Natural killer cell treated with Interleukin-12 subunit alpha and Interleukin-12 subunit beta and Interleukin-15 and Interleukin-18, amount 100 ng/mL, for 72 hours (primary cell): ENCODE results near the gene ELFN2. TPM values are rescaled to one million over a fixed set of nuclear protein-coding genes. Genes with fewer than 3 reads are reported as not detected.
"Not testable (repeated sequence)": the region's sequence is repeated elsewhere in the genome, so short reads cannot be mapped to it uniquely, and the experiment has no call there.

Experiments
- ATAC-seq, 2 donors: fragments of 150-1000 bp; cut with Tn5 transposase in 1 of 2; sonication (Bioruptor Pico), chemical (Tn5 transposase) in 1 of 2; 2 replicates each; pipeline ENCODE4 v1.10.0; 2021
- DNase-seq: peaks from one replicate; pipeline ENCODE4 v3.0.0; 2022; ENCODE audit warnings: low spot score
- H3K27ac Mint-ChIP-seq, 2 donors: 1 replicate in 1 of 2; 2 replicates in 1 of 2; pipeline ENCODE4 v1.8.0; 2022; ENCODE audit warnings: mixed read lengths in 2 of 2, mild to moderate bottlenecking in 1 of 2, moderate library complexity in 1 of 2
- H3K27me3 Mint-ChIP-seq, 2 donors: 1 replicate in 1 of 2; 2 replicates in 1 of 2; pipeline ENCODE4 v1.8.0; 2022; ENCODE audit warnings: mixed read lengths in 2 of 2
- H3K36me3 Mint-ChIP-seq: one replicate; pipeline ENCODE4 v1.8.0; 2022; ENCODE audit warnings: mixed read lengths
- H3K4me1 Mint-ChIP-seq, 2 donors: 1 replicate in 1 of 2; 2 replicates in 1 of 2; pipeline ENCODE4 v1.8.0; 2022; ENCODE audit warnings: low read depth in 2 of 2, mixed read lengths in 2 of 2, mild to moderate bottlenecking in 1 of 2
- H3K4me3 Mint-ChIP-seq: one replicate; pipeline ENCODE4 v1.8.0; 2022; ENCODE audit warnings: mixed read lengths
- H3K9me3 Mint-ChIP-seq: 2 replicates; pipeline ENCODE4 v1.8.0; 2022; ENCODE audit warnings: mixed read lengths
- total RNA-seq, 2 donors: library from RNA; stranded (reverse); gene quantifications; one replicate each; pipeline ENCODE4 v1.2.3, GENCODE V29; 2022

The ELFN2 gene, protein sequence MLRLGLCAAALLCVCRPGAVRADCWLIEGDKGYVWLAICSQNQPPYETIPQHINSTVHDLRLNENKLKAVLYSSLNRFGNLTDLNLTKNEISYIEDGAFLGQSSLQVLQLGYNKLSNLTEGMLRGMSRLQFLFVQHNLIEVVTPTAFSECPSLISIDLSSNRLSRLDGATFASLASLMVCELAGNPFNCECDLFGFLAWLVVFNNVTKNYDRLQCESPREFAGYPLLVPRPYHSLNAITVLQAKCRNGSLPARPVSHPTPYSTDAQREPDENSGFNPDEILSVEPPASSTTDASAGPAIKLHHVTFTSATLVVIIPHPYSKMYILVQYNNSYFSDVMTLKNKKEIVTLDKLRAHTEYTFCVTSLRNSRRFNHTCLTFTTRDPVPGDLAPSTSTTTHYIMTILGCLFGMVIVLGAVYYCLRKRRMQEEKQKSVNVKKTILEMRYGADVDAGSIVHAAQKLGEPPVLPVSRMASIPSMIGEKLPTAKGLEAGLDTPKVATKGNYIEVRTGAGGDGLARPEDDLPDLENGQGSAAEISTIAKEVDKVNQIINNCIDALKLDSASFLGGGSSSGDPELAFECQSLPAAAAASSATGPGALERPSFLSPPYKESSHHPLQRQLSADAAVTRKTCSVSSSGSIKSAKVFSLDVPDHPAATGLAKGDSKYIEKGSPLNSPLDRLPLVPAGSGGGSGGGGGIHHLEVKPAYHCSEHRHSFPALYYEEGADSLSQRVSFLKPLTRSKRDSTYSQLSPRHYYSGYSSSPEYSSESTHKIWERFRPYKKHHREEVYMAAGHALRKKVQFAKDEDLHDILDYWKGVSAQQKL
- under 1 TPM in 1 of 2 donors, not detected in 1; 0.40 TPM for total RNA-seq

DNA sequence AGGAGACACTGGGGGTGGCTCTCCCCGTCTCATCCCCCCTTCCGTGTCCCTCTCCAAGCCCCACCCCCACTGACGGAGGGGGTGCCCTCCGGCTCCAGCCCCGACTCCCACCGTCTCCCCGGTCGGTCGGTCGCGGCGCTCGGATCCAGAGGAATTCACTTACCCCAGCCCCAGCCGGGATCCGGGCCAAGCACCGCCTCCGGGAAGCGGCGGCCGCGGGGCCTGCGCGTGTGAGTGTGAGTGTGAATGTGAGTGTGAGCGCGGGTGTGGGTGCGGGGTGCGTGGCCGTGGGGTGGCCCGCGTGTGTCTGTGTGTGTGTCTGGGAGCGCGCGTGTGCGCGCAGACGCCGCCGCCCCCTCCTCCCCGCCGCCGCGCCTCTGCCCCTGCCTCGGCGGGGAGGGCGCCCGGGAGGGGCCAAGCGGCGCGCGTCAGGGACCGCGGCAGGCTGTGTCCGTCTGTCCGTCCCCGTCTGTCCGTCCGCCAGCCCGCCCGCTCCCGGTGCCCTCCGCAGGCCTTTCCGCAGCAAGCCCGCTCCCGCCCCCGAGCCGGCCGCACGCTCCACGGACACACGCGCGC is at the start of gene ELFN2:
Gene ELFN2 (minus strand): TSS at position 345 of the 576 bp plus-strand sequence. CDS start 51,945 bp downstream, outside the sequence.
- no peak for ATAC-seq
- Mint-ChIP-seq H3K36me3 (no peaks in the 10 kb centered on the region), H3K4me1 (peaks cover 12 to 15% of the 10 kb centered on the region in 2 donors), H3K4me3 (no peak within 1 kb of the TSS), H3K27me3 (peaks cover 23 to 40% of the 10 kb centered on the region in 2 donors), H3K9me3 (no peaks in the 10 kb centered on the region), H3K27ac (no peak within 1 kb of the TSS)
- DNase-seq: no peak

DNA sequence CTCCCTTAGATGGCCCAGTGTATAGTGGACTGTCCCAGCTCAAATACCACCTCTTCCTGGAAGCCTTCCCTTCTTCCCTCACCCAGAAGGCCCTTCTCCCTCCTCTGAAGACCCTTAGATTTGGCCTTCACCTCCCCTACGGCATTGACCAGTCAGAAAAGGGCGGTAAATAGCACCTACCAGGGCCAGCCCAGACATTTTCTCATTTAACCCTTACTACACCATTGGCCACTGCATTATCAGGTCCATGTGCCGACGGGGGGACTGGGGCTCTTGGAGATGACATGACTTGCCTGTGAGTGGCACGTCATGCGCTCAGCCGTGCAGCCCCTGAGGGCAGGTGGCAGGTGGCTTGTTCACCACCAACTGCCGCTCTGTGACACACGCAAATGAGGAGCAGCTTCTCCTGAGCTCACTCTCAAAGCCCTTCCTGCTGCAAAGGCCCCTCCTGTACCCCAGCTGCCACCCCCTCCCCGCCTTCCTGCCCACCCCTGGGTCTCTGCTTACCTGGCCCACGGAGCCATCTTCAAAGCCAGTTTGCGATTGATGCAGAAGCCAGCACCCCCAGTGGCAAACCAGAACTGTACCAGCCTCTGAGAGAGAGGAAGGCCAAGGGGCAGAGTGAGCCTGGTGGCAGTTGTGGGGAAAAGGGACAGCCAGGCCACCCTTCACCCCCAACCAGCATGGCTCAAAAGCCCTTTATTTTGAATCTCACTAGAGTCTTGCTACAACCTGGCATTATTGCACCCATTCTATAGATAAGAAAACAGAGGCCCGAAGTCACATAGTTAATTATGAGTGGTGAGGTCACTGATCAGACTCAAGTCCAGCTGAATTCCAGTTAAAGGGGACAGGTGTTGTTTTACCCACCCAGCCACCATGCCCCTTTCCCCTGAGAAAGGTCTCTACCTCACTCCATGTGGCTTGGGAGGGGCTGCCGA is 49.4 kb upstream of the ELFN2 start:
- H3K27me3 Mint-ChIP-seq: no peaks in the 10 kb centered on the region
- H3K27ac Mint-ChIP-seq: no peak overlapping the region
- DNase-seq (no peak), ATAC-seq (no peak)
- H3K4me1 Mint-ChIP-seq: peaks cover 6% of the 10 kb centered on the region in 2 donors
- no peaks in the 10 kb centered on the region for H3K9me3 Mint-ChIP-seq
- H3K4me3 Mint-ChIP-seq: no peak overlapping the region
- H3K36me3 Mint-ChIP-seq: peaks cover 6% of the 10 kb centered on the region

DNA sequence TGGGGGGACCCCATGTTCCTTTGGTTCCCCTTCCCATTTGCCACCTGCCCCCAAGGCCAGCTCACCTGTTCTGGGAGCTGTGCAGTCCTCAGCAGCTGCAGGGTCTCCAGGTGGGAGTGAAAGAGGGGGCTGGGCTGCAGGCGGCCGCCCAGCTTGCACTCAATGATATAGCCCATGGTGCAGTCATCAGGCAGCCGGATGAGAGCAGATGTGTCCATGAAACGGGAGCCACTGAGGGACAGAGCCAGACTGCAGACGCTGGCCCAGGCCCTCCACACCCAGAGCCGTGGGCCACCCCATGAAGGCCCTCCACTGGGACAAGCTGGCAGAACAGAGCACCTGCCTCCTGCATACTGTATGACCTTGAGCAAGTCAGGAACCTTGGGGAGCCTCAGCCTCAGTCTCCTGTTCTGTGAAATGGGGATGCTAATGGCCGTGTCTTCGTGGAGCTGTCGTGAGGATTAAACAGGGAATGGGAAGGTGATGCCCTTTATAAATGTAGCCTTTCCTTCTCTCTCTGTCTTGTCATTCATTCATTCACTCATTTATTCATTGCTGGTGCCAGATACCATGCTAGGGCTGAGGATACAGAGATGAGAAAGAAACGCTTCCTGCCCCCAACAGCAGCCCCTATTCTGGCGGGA is 47.3 kb upstream of the ELFN2 start:
- H3K27ac Mint-ChIP-seq: no peak overlapping the region
- no peaks in the 10 kb centered on the region for H3K27me3 Mint-ChIP-seq
- H3K9me3 Mint-ChIP-seq: no peaks in the 10 kb centered on the region

DNA sequence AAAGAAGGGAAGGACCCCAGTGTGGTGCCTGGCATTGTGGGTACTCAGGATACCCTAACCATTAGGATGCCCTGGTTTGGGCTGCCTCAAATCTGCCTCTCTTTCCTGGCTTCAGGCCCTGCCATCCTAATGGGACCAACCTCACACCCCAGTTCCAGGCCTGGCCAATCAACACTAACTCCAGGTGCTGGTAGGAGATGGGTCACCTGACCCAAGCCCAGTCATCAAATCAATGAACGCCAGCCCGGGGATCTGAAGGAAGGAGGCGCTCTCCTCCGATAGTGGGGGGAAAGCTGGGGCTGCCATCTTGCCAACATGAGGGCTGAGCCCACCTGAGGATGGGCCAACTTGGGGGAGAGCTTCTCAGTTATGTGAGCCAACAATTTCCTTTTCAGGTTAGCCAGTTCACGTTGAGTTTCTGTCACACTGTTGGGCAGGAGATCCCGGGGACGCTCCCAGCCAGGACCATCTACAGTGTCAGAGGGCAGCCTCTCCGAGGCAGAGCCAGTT is 46.2 kb upstream of the ELFN2 start:
- Mint-ChIP-seq H3K9me3 (no peaks in the 10 kb centered on the region), H3K27me3 (no peaks in the 10 kb centered on the region), H3K4me1 (peaks cover 0 to 6% of the 10 kb centered on the region in 2 donors), H3K36me3 (peaks cover 6% of the 10 kb centered on the region), H3K27ac (no peak overlapping the region), H3K4me3 (no peak overlapping the region)
- ATAC-seq: no peak
- no peak for DNase-seq

More for the DNA sequence above, 47.3 kb upstream of the ELFN2 start:
- ATAC-seq (no peak), DNase-seq (no peak)
- Mint-ChIP-seq H3K4me1 (peaks cover 0 to 6% of the 10 kb centered on the region in 2 donors), H3K36me3 (peaks cover 6% of the 10 kb centered on the region), H3K4me3 (no peak overlapping the region)

DNA sequence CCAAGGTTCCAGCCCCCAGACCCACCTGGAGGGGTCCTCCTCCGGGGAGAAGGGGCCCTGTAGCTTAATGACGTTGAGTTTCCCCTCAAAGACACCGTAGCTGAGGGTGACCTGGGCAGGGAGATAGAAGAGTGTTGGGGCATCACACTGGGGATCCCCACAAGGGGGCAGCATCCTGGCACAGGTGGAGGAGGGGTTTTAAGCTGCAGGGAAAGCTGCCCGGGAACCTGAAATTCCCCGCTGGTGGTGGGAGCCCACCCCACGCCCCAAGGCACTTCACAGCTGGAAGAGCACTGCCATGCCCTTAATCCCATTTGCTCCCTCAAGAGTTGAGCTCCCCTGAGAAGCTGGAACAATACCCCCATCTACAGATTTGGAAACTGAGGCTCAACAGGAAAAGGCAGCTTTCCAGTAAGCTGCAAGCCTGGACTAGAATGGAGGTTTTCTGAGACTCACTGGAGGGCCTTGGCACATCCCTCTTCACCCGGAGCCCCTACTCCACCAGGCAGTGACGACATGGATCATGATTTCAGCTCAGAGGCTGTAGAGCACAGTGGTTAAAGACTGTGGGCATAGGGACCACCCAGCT is 45.2 kb upstream of the ELFN2 start:
- ATAC-seq (no peak), DNase-seq (no peak)
- no peaks in the 10 kb centered on the region for H3K9me3 Mint-ChIP-seq
- H3K4me3 Mint-ChIP-seq: no peak overlapping the region
- H3K27me3 Mint-ChIP-seq: no peaks in the 10 kb centered on the region
- no peak overlapping the region for H3K27ac Mint-ChIP-seq
- peaks cover 0 to 6% of the 10 kb centered on the region in 2 donors for H3K4me1 Mint-ChIP-seq
- H3K36me3 Mint-ChIP-seq: peaks cover 6% of the 10 kb centered on the region

DNA sequence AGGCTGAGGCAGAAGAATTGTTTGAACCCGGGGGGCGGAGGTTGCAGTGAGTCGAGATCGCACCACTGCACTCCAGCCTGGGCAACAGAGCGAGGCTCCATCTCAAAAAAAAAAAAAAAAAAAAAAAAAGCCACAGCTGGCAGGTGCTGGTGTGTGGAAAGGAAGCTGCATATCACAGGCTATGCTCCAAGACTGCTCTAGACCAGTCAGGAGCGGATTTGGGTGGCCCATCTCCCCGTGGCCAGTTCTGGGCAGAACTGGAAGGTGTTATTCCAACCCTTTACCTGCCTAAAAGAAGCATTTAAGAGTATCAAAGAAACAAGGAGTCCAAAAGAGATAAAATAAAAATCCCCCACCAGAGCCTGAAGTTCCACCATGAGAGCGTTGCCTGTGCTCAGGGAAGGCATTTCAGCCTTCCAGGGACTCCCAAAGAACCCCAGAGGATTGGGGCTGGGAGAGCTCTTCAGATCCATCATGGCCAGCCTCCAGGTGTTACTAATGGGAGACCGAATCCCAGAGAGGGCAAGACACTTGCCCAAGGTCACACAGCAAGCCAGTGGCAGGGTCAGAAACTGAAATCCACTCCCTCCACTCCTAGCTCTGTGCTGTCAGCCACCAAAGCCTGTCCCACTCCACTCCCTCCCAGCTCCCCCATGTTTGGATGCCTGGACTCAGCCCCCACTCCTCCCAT is 44.6 kb upstream of the ELFN2 start:
- Mint-ChIP-seq H3K9me3 (no peaks in the 10 kb centered on the region), H3K4me3 (no peak overlapping the region), H3K36me3 (peaks cover 6% of the 10 kb centered on the region), H3K27ac (no peak overlapping the region), H3K4me1 (peaks cover 0 to 6% of the 10 kb centered on the region in 2 donors), H3K27me3 (no peaks in the 10 kb centered on the region)
- ATAC-seq: no peak
- no peak for DNase-seq

DNA sequence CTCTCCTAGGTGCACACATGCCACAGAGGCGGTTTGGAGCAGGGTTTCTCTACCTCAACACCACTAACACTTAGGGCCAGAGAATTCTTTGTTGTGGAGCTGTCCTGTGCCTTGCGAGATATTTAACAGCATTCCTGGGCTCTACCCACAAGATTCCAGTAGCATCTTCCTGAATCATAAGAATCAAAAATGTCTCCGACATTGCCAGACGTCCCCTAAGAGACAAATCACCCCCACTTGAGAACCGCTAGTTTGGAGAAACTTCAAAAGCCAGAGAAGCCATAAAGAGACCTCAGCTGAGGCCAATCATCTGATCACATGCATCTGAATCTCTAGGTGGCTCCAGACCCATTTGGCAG is 42.8 kb upstream of the ELFN2 start:
- Mint-ChIP-seq H3K27ac (peak overlapping the region in 1 of 2 donors; percentile 3), H3K4me3 (no peak overlapping the region), H3K9me3 (no peaks in the 10 kb centered on the region), H3K36me3 (peaks cover 14% of the 10 kb centered on the region), H3K27me3 (no peaks in the 10 kb centered on the region), H3K4me1 (peaks cover 5 to 10% of the 10 kb centered on the region in 2 donors)
- ATAC-seq: no peak
- no peak for DNase-seq

DNA sequence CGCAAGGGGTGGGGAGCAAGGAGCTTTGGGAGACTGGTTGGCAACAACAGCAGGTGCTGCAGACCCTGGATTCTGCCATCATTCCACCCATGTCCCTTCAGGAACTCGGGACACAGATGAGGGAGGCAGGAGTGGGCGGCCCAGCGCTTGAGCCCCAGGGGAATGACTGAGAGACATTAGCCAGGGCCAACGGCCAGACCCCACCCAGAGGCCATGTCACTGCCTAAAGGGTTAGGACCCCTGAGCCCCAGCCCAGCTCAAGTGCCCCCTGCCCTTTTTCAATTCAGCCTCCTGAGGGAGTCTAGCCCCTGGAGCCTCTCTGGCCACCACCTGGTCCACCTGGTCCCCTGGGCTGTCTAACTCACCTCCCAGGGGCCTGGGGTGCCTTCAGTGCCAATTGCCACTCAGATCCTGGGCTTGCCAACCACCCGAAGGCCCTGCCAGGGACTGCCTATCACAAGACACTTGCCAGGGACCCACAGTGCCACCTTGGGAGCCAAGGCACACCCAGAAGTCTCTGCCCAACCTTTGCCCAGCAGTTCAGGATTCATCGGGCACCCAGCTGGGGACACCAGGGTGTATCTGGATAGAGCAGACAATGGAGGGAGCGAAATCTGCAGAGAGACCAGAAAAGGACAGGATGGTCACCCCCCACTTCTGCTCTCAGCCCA is 42.3 kb upstream of the ELFN2 start:
- H3K4me3 Mint-ChIP-seq: no peak overlapping the region
- peaks cover 14% of the 10 kb centered on the region for H3K36me3 Mint-ChIP-seq
- ATAC-seq (no peak), DNase-seq (no peak)
- H3K27me3 Mint-ChIP-seq: no peaks in the 10 kb centered on the region
- peaks cover 6 to 12% of the 10 kb centered on the region in 2 donors for H3K4me1 Mint-ChIP-seq
- H3K27ac Mint-ChIP-seq: peak overlapping the region in 1 of 2 donors; percentile 3
- no peaks in the 10 kb centered on the region for H3K9me3 Mint-ChIP-seq

DNA sequence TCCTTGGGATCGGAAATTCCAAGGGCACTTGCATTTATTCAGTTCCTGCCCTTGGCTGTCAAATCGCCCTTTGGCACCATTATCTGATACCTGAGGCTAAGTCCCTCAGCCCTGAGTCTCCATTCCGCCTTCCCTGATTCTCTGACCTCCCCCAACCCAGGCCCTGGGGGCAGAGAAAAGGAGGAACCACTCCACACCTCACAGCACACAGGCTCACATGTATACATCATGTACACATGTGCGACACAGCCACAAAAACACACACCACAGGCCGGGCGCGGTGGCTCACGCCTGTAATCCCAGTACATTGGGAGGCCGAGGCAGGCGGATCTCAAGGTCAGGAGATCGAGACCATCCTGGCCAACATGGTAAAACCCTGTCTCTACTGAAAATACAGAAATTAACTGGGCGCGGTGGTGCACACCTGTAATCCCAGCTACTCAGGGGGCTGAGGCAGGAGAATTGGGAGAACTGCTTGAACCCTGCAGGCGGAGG is 41.0 kb upstream of the ELFN2 start:
- DNase-seq, H3K27ac Mint-ChIP-seq, ATAC-seq, H3K27me3 Mint-ChIP-seq, H3K4me3 Mint-ChIP-seq, H3K9me3 Mint-ChIP-seq: not testable (repeated sequence)
- H3K4me1 Mint-ChIP-seq: peaks cover 6 to 17% of the 10 kb centered on the region in 2 donors
- peaks cover 14% of the 10 kb centered on the region for H3K36me3 Mint-ChIP-seq

DNA sequence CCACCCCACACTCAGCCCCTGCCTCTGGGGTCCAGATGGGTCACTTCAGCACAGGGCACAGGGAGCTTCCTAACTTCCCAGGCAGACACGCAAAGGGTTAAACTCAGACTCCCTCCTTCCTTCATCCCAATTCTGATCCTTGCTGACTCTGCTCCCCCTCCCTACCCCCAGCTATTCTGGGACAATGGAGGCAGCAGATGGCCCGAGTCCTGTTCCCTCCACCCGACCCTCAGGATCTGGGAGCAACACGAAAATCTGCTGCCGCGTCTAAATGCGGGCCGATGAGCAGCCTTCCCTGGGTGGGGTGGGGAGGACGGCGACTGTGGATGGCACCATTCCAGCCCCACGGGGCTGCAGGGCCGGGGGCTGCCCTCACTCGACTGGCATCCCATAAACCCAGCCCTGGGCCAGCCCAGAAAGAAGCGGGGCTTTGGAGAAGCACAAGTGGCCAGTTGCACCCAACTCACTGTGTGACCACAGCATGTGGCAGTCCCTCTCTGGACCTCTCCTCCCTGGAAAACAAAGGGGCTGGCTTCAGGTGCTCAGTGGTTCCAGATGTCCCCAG is 40.2 kb upstream of the ELFN2 start:
- no peak for DNase-seq
- Mint-ChIP-seq H3K4me1 (peaks cover 6 to 17% of the 10 kb centered on the region in 2 donors), H3K27ac (no peak overlapping the region), H3K9me3 (no peaks in the 10 kb centered on the region), H3K27me3 (no peaks in the 10 kb centered on the region), H3K4me3 (no peak overlapping the region), H3K36me3 (peaks cover 14% of the 10 kb centered on the region)
- no peak for ATAC-seq

DNA sequence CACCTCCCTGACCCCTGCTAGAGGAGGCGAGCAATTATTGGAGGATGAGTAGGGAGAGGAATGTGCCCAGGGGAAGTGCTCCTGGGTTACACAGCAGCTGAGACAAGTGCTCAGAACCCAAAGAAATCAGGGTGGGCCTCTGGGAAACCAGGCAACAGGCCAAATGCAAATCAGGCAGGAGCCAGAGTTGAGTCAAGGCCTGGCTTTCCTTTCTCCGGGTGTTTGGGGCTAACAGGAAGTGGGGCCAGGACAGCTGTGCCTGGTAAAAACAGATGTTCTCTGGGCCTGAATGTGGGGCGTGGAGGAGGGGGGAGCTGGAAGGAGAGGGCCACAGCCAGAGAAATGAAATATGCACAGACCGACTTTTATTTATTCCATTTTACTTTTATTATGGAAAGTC is 36.9 kb upstream of the ELFN2 start:
- no peak for DNase-seq
- Mint-ChIP-seq H3K27ac (peak overlapping the region in 1 of 2 donors; percentile 67), H3K27me3 (no peaks in the 10 kb centered on the region), H3K4me3 (no peak overlapping the region), H3K4me1 (peaks cover 6 to 10% of the 10 kb centered on the region in 2 donors), H3K9me3 (no peaks in the 10 kb centered on the region), H3K36me3 (peaks cover 8% of the 10 kb centered on the region)
- ATAC-seq: no peak
